Activated CD4-positive, alpha-beta T cell treated with anti-CD3 and anti-CD28 coated beads, Interleukin-2, Interleukin-4, amounts not matched to agents 100 ng/mL and 50 ng/mL, durations not matched to agents 16 hours and 8 hours (primary cell): ENCODE measurements around the gene FMC1.
A peak's percentile ranks its signal among the peaks of the same experiment; 100 is the strongest.

Experiments
- DNase-seq: peaks from one replicate; pipeline ENCODE4 v3.0.0-alpha.2; 2020; ENCODE audit warnings: low spot score

FMC1 gene

DNA sequence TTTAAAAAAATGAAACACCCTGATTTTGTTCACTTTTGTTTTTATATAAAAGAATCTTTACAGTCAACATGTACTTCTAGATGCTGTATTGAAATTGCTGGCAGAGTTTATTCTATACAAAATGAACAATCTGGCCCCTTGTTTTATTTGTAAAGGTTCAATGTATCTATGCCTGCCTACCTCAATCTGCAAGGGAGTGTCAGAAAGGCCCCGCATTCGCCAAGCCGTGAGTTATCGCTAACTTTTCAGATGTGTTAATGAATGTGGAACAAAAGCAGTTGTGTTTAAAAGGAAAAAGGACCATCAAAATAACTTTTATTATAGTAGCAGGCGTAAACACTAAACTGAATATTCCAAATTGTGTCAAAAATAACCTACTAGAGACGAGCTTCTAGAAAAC, 33.1 kb downstream of the FMC1 start:
- DNase-seq = no peak

DNA sequence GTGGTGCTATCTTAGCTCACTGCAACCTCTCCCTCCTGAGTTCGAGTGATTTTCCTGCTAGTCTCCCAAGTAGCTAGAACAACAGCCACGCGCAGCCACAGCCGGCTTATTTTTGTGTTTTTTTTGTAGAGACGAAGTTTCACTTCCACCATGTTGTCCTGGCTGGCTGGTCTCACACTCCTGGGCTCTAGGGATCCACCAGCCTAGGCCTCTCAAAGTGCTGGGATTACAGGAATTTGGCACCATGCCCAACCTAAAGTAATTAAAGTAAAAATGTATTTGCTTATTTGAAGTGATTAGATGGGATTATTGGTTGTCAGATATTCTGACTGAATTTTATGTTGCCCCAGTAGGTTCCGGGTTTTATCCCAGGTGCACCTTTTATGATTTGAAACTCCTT, 41.3 kb downstream of the FMC1 start:
- DNase-seq = no peak

DNA sequence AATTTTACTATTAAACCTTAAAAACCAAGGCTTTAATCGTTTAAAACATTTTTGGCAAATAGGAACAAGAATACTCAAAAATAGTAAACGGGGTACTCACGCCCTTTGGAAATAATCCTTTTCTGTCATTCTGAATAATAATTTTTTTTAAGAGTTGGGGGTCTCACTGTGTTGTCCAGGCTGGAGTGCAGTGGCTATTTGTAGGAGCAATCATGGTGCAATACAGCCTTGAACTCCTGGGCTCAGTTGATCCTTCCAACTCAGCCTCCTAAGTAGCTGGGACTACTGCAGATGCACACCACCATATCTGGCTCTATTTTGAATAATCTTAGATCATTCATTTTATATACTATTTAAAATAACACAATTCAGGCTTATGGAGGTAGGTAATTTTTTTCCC, 43.5 kb downstream of the FMC1 start:
- no peak for DNase-seq

DNA sequence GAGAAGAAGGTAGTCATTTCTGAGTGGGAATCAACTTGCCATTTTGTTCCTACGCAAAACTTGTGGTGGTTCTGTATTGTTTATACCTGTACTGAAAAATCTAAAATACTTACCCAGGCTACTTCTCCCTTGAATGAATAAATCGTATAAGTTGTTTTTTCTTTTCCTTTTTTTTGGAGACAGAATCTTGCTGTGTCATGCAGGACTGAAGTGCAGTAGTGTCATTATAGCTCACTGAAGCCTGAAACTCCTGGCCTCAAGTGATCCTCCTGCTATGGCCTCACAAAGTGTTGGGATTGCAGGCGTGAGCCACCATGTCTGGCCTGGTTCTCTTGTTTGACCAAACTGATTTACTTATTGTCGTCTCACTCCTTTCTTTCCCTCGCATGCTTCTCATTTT, 46.5 kb downstream of the FMC1 start:
- no peak for DNase-seq

DNA sequence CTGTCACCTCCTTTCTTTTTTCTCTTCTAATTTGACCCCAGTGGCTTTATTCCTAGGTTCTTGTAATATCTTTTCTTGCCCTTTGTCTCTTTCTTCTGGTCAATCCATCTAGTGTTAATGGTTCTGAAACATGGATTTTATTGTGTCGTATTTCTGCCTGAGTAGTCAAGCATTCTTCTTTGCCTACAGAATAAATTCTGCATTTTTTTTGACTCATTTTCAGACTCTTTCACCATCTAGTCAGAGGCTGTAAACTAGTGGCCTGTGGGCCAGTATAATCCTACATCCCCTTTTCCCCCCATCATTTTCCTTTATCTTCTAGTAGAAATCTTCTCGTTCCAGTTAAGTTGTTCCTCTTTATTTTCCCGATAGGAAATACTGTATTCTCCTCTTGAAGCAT, 48.0 kb downstream of the FMC1 start:
- DNase-seq = no peak

DNA sequence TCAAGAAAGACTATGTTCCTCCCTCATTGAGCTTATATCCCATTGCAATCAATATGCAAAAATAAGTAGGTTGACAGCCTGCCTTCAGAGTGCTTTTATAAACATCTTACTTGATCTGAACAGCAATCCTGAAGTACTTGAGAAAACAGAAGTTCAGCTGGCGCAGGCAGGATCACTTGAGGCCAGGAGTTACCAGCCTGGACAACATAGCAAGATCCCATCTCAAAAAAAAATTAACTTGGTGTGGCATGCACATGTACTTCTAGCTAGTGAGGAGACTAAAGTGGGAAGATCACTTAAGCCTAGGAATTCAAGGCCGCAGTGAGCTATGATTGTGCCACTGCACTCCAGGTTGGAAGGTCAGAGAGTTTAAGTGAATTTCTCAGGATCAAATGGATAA, 48.6 kb downstream of the FMC1 start:
- DNase-seq = no peak

DNA sequence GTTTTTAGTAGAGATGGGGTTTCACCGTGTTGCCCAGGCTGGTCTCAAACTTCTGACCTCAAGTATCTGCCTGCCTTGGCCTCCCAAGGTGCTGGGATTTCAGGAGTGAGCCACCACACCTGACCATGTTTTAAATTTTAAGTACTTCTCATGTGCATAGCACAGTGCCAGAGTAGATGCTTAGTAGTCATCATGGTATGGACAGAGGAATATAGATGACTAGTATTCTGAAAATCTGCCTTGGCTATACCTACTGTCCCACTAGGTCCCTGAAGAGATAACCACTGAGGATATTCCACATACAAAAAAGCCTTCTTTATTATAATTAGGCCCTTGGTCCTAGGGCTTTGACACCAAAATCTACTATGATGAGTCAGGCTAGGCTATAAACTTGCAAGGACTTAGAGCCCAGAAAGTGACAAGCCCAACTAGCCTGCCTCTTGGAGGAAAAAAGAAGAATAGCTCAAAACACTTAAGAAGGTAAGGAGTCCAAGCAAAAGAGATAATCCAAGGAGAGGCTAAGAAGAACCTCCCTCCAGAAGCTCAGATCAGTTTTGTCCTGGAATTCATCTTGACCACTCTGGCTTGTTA, 52.6 kb downstream of the FMC1 start:
- no peak for DNase-seq

DNA sequence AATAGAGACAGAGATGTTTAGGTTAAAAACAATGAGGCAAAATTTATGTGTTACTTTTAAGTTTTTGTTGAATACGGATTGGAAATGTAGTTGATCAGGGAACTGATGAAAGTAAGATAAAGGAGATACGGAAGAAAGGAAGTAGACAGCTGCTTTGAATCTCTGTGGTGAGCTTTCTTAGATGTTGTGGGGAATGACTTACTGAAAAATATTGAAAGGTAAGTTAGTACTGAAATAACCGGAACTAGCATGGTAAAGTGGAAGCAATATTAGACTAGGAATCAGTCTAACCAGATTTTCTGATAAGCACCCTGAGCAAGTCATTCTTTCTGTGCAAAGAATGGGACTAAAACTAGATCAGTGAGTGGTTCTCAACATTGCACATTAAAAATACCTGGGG, 53.4 kb downstream of the FMC1 start:
- peak; percentile 11 for DNase-seq
